GM21576 (cell line): ENCODE results near the gene DNAJC11.

Source experiments
- ATAC-seq: cut with Tn5 transposase; IDR thresholded peaks from one replicate; pipeline ENCODE4 v1.9.1; 2021; ENCODE audit warnings: mild to moderate bottlenecking, moderate library complexity; ENCODE audit not compliant: unreplicated experiment

The DNAJC11 gene

DNA sequence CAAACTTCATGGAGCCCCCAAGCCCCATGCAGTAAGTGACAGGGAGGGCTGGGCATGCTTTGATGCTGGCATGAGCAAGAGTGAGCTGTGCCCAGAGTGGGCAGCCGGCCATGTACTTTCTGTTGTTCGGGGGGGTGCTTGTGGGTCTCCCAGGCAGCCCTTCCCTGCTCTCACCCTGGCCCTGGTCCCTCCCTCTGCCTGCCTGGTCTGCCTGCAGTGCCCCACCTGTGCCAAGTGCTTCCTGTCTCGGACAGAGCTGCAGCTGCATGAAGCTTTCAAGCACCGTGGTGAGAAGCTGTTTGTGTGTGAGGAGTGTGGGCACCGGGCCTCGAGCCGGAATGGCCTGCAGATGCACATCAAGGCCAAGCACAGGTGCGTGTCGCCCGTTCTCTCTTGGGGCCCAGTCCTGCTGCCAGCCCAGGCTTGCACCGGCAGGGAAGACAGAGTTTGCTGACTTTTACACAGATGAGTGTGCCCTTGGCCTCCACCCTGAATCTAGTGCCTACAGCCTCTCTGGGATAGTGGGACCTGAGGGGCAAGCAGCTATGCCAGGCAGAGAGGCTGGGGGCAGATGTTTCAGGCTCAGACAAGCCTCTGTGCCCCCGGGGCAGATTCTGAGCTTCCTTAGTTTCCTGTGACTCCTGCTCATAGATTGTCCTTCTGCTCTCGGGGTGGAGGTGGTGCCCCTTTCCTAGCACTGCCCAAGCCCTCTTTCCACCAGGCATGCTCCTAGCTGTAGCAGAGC, 114.2 kb downstream of the DNAJC11 start:
- no peak for ATAC-seq

- no peak for ATAC-seq
These were observed 115.2 kb downstream of the DNAJC11 start for GRCh38 chr1:6586404-6586816.

GRCh38 chr1:6585841-6586240, 115.8 kb downstream of the DNAJC11 start:
- no peak for ATAC-seq

DNA sequence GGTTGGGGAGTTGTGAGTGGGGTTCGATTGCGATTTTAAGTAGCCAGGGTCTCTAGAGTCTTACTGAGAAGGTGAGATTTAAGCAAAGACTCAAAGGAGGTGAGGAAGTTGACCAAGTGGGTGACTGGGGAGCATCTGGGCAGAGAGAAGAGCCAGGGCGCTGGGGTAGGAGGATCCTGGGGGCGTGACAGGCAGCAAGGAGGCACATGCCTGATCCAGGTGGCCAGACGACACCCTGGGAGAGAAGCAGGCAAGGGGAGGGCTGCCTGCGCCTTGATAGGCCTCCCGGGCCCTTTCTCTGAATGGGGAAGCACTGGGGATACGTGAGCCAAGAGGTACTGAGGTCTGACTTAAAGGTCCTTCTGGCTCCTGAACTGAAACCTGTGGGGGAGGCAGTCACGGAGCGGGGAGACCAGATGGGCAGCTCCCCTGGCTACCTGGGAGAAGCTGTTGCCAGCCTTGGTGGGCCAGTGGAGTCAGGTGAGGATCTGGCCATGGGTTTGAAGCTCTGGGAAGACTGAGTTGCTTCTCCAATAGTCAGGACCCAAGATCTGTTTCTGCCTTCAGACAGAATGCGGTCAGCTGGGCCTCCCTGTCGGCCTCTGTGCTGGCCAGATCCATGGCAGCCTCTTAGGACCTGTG, 116.4 kb downstream of the DNAJC11 start:
- no peak for ATAC-seq
